GM12878 (cell line): ENCODE measurements around the gene OGFRL1. TPM values are rescaled to one million over a fixed set of nuclear protein-coding genes. Genes with fewer than 3 reads are reported as not detected.

Source experiments
- ATAC-seq: fragments of 200-7000 bp; cut with Tn5 transposase; 3 replicates; pipeline ENCODE4 v1.9.1; 2020; ENCODE audit warnings: mild to moderate bottlenecking, moderate library complexity
- BruUV-seq: library from RNA; stranded (reverse); fragments of 400-500 nt; replicated peaks from 2 replicates; lab custom pipeline; 2021; lab: Mats Ljungman, UMichigan
- CTCF ChIA-PET: fragments of 300-600 bp; sonication (Branson Sonifier 250); formaldehyde crosslinking; extraction: SDS; loops from one replicate; lab custom pipeline; 2021; ENCODE audit warnings: inconsistent platforms; lab: Yijun Ruan, JAX
- POLR2A ChIA-PET: fragments of 350-600 bp; formaldehyde crosslinking; extraction: SDS; loops from one replicate; lab custom pipeline; 2021; ENCODE audit warnings: inconsistent platforms; lab: Charles Lee
- RAD21 ChIA-PET: fragments of 300-600 bp; sonication (Branson Sonifier 250); formaldehyde crosslinking; loops from one replicate; lab custom pipeline; 2023; ENCODE audit warnings: antibody characterized with exemption; ENCODE audit not compliant: unreplicated experiment; lab: Charles Lee
- SMC1A ChIA-PET: fragments of 300-600 bp; sonication (Branson Sonifier 250); formaldehyde crosslinking; loops from one replicate; lab custom pipeline; 2023; ENCODE audit not compliant: unreplicated experiment, uncharacterized antibody; lab: Charles Lee
- DNase-seq: peaks from one replicate; pipeline ENCODE4 v3.0.0-alpha.2; 2011; ENCODE audit warnings: low read depth, low spot score
- FAIRE-seq: peaks from 3 replicates; lab custom pipeline; 2011; peaks lifted over from hg19 to GRCh38; lab: Jason Lieb, UNC
- H2AFZ ChIP-seq: 2 replicates; pipeline ENCODE4 v1.6.0; 2011; ENCODE audit warnings: low read depth, low read length, control low read depth; ENCODE audit not compliant: control insufficient read depth
- H3K27ac ChIP-seq: 2 replicates; pipeline ENCODE4 v1.5.1; 2011; ENCODE audit warnings: control low read depth; ENCODE audit not compliant: control insufficient read depth, insufficient read depth
- H3K27me3 ChIP-seq, 2 experiments: replicated peaks in 1 of 2; 2 replicates each; pipeline versions ENCODE4 v1.6.0 to v1.6.1; 2011; ENCODE audit warnings: low read length in 1 of 2; ENCODE audit not compliant: control insufficient read depth in 2 of 2, insufficient read depth in 2 of 2
- H3K36me3 ChIP-seq, 2 experiments: 2 replicates each; pipeline ENCODE4 v1.5.1; 2011; ENCODE audit warnings: low read length in 1 of 2; ENCODE audit not compliant: control insufficient read depth in 2 of 2, insufficient read depth in 2 of 2
- H3K4me1 ChIP-seq: 2 replicates; pipeline ENCODE4 v1.6.1; 2011; ENCODE audit warnings: mild to moderate bottlenecking, low read length, moderate library complexity, mixed read lengths; ENCODE audit not compliant: control insufficient read depth, insufficient read depth
- H3K4me2 ChIP-seq: 2 replicates; pipeline ENCODE4 v1.6.0; 2011; ENCODE audit warnings: control low read depth; ENCODE audit not compliant: control insufficient read depth, insufficient read depth
- H3K4me3 ChIP-seq: fragments of 200-600 bp; sonication (generic); 2 replicates; pipeline ENCODE4 v1.5.1; 2016
- H3K79me2 ChIP-seq: 2 replicates; pipeline ENCODE4 v1.6.0; 2011; ENCODE audit warnings: low read length; ENCODE audit not compliant: control insufficient read depth, insufficient read depth
- H3K9ac ChIP-seq: 2 replicates; pipeline ENCODE4 v1.8.0; 2011; ENCODE audit warnings: low read length, control low read depth, mixed read lengths; ENCODE audit not compliant: control insufficient read depth, insufficient read depth
- H3K9me3 ChIP-seq: replicated peaks from 3 replicates; pipeline ENCODE4 v1.5.1; 2011; ENCODE audit warnings: mild to moderate bottlenecking, low read length; ENCODE audit not compliant: control insufficient read depth, insufficient read depth
- H4K20me1 ChIP-seq: 2 replicates; pipeline ENCODE4 v1.6.0; 2011; ENCODE audit not compliant: control insufficient read depth, insufficient read depth
- ATF7 ChIP-seq: fragments of 450-650 bp; IDR thresholded peaks from 2 replicates; pipeline ENCODE4 v1.6.1; 2016; ENCODE audit warnings: low read depth, mild to moderate bottlenecking
- BCL11A ChIP-seq: IDR thresholded peaks from 2 replicates; pipeline ENCODE4 v1.6.1; 2011; ENCODE audit warnings: low read depth, low read length
- EGR1 ChIP-seq, 2 experiments: IDR thresholded peaks; 1 replicate in 1 of 2; 2 replicates in 1 of 2; pipeline ENCODE4 v1.6.1; 2011 to 2012; ENCODE audit warnings: low read depth in 2 of 2, low read length in 2 of 2, borderline replicate concordance in 1 of 2, mild to moderate bottlenecking in 1 of 2, moderate library complexity in 1 of 2
- HDAC6 ChIP-seq: fragments of 200-600 bp; sonication (generic); IDR thresholded peaks from one replicate; pipeline ENCODE4 v1.8.0; 2017; ENCODE audit warnings: antibody characterized with exemption; ENCODE audit not compliant: unreplicated experiment
- IKZF1 ChIP-seq: fragments of 450-650 bp; conservative IDR thresholded peaks from 2 replicates; pipeline ENCODE4 v1.6.1; 2017; ENCODE audit warnings: antibody characterized with exemption, mild to moderate bottlenecking
- IKZF2 ChIP-seq, 2 experiments: fragments of 450-650 bp; IDR thresholded peaks; 2 replicates each; pipeline ENCODE4 v1.6.1; 2017; ENCODE audit warnings: mild to moderate bottlenecking in 2 of 2, moderate library complexity in 2 of 2
- NBN ChIP-seq: fragments of 450-650 bp; IDR thresholded peaks from 2 replicates; pipeline ENCODE4 v1.6.1; 2016
- NR2F1 ChIP-seq: fragments of 450-650 bp; conservative IDR thresholded peaks from 2 replicates; pipeline ENCODE4 v1.6.1; 2017; ENCODE audit warnings: mild to moderate bottlenecking
- SMAD5 ChIP-seq: IDR thresholded peaks from 2 replicates; pipeline ENCODE4 v1.6.1; 2016; ENCODE audit warnings: antibody characterized with exemption, low read depth
- STAT1 ChIP-seq: fragments of 450-650 bp; conservative IDR thresholded peaks from 2 replicates; pipeline ENCODE4 v1.6.1; 2014; ENCODE audit warnings: antibody characterized with exemption, mild to moderate bottlenecking
- ZSCAN29 ChIP-seq: fragments of 450-650 bp; IDR thresholded peaks from 2 replicates; pipeline ENCODE4 v1.6.1; 2017; ENCODE audit warnings: mild to moderate bottlenecking, moderate library complexity
- WGBS: methylation state at CpG from one replicate; pipeline ENCODE4 v1.1.6; 2016; ENCODE audit warnings: low lambda C conversion rate; ENCODE audit not compliant: insufficient replicate concordance, insufficient coverage; ENCODE audit errors: missing lambda C conversion rate; 5-methylcytosine and 5-hydroxymethylcytosine counted together
- in situ Hi-C: fragments of 300-500 bp; cut with MboI; formaldehyde crosslinking; loops from 9 replicates; pipeline ENCODE4 v1.14.3; 2018; ENCODE audit warnings: mixed read lengths
- intact Hi-C: fragments of 100-400 bp; cut with micrococcal nuclease; formaldehyde crosslinking; loops from one replicate; pipeline ENCODE4 v1.14.2; 2022; ENCODE audit not compliant: unreplicated experiment
- polyA plus RNA-seq, 11 experiments: library from polyadenylated mRNA; depleted of rRNA in 4 of 11; unstranded in 6 of 11; stranded (reverse) in 5 of 11; fragments of >200 nt; fragmentation: Nextera tagmentation in 4 of 11; fragmentation: Illumina TruSeq in 1 of 11; extraction: Ambion mirVana in 4 of 11; extraction: Trizol in 1 of 11; gene quantifications; 1 replicate in 1 of 11; 2 replicates in 10 of 11; pipeline versions ENCODE4 v1.2.1 to v1.2.3, GENCODE V29; 2011 to 2016; ENCODE audit warnings: inconsistent platforms in 2 of 11, missing spikeins in 2 of 11, low read depth in 1 of 11
- total RNA-seq, 4 experiments: library from RNA; depleted of rRNA in 3 of 4; stranded (reverse); fragments of >200 nt in 3 of 4; fragmentation: Illumina TruSeq in 1 of 4; extraction: Trizol in 1 of 4; gene quantifications; 2 replicates each; pipeline versions ENCODE4 v1.2.1 to v1.2.3, GENCODE V29; 2013 to 2021
- TF ChIP-seq, protein P1 (sequence below): fragments of 450-650 bp; IDR thresholded peaks from 2 replicates; pipeline ENCODE4 v1.6.1; 2016; ENCODE audit warnings: mild to moderate bottlenecking

The OGFRL1 gene
- total and polyA plus RNA-seq, 10 of the 15 experiments (the other 5 are each of a cell fraction or from before 2014, with no cell fraction given), result 0.24 to 5.8 (median 2.3) TPM

DNA sequence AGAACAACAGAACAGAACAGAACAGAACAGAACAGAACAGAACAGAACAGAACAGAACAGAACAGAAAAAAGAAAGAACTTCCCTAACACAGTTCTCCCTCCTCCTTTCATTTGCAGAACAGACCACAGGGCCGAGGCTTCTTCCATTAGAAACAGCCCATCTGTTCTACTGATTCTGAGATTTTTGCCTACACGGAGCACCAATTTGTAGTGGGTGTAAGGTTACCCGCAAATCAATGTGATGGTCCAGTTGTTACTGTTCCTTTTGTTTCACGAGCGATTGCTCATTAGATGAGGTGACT lies 734 bp upstream of the OGFRL1 start:
- FAIRE-seq, result no peak
- peak overlapping the region; percentile 81 for H3K4me3 ChIP-seq
- WGBS, result 0% methylated on average over 5 of the region's 5 CpGs

More for the DNA sequence above, 734 bp upstream of the OGFRL1 start:
- peak overlapping the region; percentile 39; the same call in 1 of the 2 replicates for H3K9ac ChIP-seq
- ChIA-PET CTCF (interaction anchor here (0.6 to 2.7 kb wide), 7 partner anchors 10 to 97 kb away, joined by 3 to 10 read pairs (median 3); no protein-coding TSS in a partner anchor), RAD21 (interaction anchor here (0.7 to 2.5 kb wide), 11 partner anchors 8 to 151 kb away, joined by 3 to 17 read pairs (median 5); no protein-coding TSS in a partner anchor), POLR2A (interaction anchor here (0.8 to 2.1 kb wide), 5 partner anchors 8 to 58 kb away, joined by 3 to 9 read pairs (median 5); no protein-coding TSS in a partner anchor), SMC1A (interaction anchor here (0.6 to 3.2 kb wide), 14 partner anchors 9 to 101 kb away, joined by 3 to 14 read pairs (median 4); no protein-coding TSS in a partner anchor)
- H3K4me1 ChIP-seq, result peaks cover 5% of the 10 kb centered on the region; the same call in 1 of the 2 replicates
- no peaks in the 10 kb centered on the region for H3K36me3 ChIP-seq
- peak overlapping the region; percentile 89 for H2AFZ ChIP-seq
- peaks cover 4% of the 10 kb centered on the region for H3K79me2 ChIP-seq
- BruUV-seq, result no TSS peak
- in situ Hi-C loops, result no loop called here
- H4K20me1 ChIP-seq, result no peaks in the 10 kb centered on the region
- H3K4me2 ChIP-seq, result peak overlapping the region; percentile 75
- DNase-seq, result peak; percentile 65
- peak in 1 of 2 experiments; percentile 42; a peak in 1 of 4 replicates for TF ChIP-seq IKZF2 (IDR thresholded peaks at IDR 0.05)
- no peak for TF ChIP-seq NBN
- no peak for TF ChIP-seq HDAC6
- 0 out of 2 replicates have a peak, but pooled peaks have one; percentile 35 for TF ChIP-seq BCL11A
- TF ChIP-seq SMAD5, result no peak
- no peak for TF ChIP-seq EGR1 (IDR thresholded peaks at IDR 0.05; ENCODE audit: borderline replicate concordance in 1 of 2, low read depth in 2 of 2, low read length in 2 of 2)
- TF ChIP-seq STAT1, result no peak
- TF ChIP-seq, protein P1, sequence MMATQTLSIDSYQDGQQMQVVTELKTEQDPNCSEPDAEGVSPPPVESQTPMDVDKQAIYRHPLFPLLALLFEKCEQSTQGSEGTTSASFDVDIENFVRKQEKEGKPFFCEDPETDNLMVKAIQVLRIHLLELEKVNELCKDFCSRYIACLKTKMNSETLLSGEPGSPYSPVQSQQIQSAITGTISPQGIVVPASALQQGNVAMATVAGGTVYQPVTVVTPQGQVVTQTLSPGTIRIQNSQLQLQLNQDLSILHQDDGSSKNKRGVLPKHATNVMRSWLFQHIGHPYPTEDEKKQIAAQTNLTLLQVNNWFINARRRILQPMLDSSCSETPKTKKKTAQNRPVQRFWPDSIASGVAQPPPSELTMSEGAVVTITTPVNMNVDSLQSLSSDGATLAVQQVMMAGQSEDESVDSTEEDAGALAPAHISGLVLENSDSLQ, result peak; percentile 80
- no peak for TF ChIP-seq IKZF1
- peak; percentile 65 for TF ChIP-seq NR2F1
- no peak for TF ChIP-seq ZSCAN29
- peak; percentile 28; the same call in 1 of the 2 replicates for TF ChIP-seq ATF7
- ATAC-seq, result no peak
- intact Hi-C loops, result loop anchor here (2.0 kb wide), 1 partner anchor 59 kb away; no protein-coding TSS in a partner anchor
- no peaks in the 10 kb centered on the region for H3K9me3 ChIP-seq
- H3K27ac ChIP-seq, result no peak overlapping the region
- no peaks in the 10 kb centered on the region for H3K27me3 ChIP-seq
